Lung microvascular endothelial cell (primary cell): ENCODE measurements around the gene SPAG16. TPM values are rescaled to one million over a fixed set of nuclear protein-coding genes. Genes with fewer than 3 reads are reported as not detected.
A peak's percentile ranks its signal among the peaks of the same experiment; 100 is the strongest.

Experiments
- DNase-seq, 2 donors: peaks; one replicate each; pipeline versions ENCODE4 v3.0.0 to v3.0.0-alpha.2; 2010; ENCODE audit warnings: low read depth in 2 of 2
- total RNA-seq: library from RNA; depleted of rRNA; stranded (reverse); fragments of >200 nt; gene quantifications from 2 replicates; pipeline ENCODE4 v1.2.1, GENCODE V29; 2014

SPAG16 gene
- total RNA-seq, 1 donor from 2014 or later, result 9.1 TPM

DNA sequence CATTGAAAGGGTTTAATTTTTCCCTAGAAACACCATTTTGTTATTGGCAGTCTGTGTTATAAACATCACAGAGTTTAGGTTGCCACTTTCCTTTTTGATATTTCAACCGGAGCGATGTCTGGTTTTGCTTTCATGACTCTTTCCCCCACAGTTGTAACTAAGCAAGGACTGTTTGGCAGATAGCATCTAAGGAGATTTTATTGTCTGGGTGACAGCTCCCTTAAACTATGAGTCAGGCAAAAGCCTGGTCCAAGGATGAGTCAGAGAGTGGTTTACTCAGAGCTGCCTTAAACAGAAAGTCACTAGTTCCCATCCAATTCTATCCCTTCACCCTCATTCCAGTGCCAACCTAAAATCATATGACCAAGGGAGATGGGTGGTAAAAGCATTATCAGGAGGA, 785.0 kb downstream of the SPAG16 start:
- peak in 1 of 2 donors; percentile 98 for DNase-seq

DNA sequence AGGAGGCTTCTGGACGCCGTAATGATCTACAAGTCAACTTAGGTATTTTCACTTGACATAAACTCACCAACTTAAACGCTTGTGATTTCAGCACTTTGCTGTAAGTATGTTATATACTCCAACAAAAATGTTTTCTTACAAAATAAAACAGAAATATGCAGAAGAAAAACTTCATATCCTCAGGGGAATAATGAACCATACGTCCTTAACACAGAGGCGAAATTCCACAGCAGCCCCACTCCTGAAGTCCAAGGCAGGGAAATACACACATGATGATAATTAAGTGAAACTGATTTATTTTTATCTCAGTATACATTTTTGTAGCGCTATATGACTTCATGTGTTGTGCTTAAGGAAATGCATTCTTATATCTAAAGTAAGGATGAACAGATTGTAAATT, 791.2 kb downstream of the SPAG16 start:
- DNase-seq, result no peak

DNA sequence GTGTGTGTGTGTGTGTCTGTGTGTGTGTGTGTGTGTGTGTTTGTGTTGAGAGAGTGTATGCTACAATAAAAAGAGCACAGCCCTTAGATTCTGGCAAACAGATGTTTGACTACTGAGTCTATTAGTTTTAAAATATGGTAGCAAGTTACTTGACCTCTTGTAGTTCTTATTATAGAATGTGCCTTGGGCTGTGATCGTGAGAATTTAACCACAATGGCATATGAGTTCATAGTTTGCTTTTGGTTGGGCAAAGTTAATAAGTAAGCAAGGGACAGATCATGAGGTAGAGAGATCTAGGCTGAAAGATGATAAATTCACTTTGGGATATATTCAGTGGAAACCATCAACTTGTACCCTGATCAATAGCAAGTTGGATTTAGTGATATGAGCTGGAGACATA, 792.3 kb downstream of the SPAG16 start:
- no peak for DNase-seq

DNA sequence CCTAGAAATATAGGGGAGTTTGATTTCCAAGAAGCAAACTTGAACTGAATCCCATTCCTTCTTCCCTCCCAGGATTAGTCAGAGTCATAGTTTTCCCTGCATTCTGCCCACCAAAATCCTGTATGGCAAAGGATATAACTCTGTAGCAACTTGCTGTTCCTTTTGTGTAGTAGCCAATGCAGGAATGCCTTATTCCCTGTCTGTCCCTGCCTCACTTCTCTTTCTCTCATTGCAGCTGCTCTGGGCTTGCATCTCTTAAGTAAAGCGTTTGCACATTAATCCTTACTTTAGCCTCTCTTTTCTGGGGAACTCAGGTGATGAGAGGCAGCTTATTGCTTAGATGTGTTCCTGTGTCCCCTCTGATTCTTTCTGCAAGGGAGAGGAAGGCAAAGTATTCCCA, 793.5 kb downstream of the SPAG16 start:
- no peak for DNase-seq

DNA sequence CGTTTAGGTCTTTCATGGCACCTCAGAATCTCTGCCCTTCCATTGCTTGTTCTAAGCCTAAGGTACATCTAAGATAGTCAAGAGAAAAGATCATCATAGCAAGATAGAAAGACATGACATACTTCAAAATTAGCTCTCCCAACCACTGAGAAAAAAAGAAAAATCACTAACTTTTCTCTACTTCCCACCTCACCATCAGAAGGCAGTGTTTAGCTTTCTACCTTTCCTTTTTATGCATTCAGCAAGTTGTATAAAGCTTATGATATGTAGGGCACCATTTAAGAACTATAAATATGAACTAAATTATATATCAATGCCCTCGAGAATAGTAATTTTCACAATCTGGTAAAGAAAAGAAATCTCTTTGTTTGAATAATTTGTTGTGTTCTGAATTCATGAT, 794.8 kb downstream of the SPAG16 start:
- DNase-seq, result no peak

DNA sequence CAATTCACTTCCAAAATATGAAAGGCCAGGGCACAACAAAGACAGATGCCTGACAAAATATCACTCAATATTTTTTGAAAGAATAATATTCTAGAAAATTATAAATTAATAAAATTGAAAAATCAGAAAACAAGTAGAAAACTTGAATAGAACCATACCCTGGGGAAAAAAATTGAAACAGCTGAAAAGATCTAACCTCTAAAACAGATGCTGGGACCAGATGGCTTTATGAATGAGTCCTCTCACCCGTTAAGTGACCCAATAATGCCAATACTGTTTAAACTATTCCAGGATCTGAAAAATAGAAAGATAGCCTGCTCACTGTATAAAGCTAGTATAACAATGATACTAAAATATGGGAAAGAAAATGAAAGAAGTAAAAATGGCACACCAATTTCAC, 804.3 kb downstream of the SPAG16 start:
- no peak for DNase-seq

DNA sequence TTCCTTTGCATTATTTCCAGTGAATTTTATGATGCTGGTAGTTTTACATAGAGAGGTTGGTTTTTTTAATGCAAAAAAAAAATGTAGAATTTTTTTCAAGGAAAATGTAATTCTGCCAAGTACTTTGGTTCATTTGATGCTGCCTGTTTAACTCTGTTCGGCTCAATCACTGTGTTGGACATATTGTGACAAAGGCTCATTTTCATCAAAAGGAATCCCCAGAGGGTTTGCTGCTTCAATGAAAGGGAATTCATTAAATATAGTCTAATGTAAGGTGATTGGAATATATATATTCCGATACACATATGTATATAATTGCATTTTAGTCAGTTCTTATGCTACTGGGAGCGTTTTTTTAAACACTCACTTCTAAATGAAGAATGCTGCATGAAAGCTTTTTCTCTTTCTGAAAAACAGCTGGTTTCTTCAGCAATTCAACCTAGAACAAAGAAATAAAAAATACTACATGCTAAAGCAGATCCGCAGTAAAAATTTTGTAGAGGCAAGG, 812.0 kb downstream of the SPAG16 start:
- no peak for DNase-seq

DNA sequence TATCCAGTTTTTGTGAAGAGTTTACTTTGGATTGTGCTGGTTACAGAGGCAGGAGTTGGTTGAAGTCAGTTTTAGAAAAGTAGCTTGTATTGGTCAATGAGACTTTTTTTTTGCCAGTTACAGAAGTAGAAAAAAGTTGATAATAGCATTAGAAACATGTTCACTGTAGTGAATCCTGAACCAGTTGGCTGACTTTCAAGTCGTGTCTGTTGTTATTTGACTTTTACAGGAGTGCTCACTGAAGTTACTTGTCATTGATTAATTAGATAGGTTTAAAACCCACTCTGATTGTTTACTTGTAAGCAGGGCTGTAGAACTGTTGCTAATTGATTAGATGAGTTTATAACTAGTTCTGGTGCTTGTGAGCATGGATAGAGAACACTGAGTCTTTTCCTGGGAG, 814.5 kb downstream of the SPAG16 start:
- DNase-seq, result no peak

DNA sequence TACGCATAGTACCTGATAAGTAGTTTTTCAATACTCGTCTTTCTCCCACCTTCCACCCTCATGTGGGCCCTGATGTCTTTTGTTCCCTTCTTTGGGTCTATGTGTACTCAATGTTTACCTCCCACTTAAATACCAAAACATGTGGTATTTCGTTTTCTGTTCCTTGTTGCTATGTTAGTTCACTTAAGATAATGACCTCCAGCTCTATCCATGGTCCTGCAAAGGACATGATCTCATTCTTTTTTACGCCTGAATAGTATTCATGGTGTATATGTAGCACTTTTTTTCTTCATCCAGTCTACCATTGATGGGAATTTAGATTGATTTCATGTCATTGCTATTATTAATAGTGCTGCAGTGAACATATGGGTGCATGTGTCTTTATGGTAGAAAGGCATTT, 816.2 kb downstream of the SPAG16 start:
- no peak for DNase-seq

DNA sequence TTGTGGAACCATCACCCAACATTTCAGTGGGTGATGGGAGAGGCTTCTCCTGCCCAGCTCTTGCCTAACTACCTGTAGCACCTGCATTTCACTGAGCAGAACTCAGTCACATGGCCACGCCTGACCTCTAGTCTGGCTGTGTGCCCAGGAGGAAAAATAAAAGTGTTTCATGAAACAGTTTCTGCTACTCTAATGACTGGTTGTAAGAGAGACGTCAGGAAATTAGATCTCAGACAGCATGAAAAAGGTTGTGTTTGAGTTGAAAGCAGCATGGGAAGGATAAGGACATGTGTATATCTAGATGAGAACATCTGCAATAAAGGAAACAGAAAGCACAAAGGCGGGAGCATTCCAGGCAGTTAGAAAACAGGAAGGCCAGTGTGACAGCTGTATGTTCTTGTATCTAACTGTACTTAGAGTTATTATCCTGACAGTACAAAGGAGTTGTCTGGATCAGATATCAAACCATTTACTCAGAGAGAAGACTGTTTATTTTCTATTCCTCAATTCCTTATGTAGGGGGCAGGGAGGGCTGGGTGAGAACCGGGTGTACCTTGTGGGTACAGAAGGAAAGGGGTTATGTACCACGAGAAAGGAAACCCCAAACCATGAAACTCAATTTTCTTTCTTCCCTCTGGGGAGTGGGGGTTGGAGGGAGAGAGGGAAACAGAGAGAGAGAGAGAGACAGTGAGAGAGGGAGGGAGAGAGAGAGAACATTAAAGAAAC, 819.2 kb downstream of the SPAG16 start:
- DNase-seq, result peak in 1 of 2 donors; percentile 87

DNA sequence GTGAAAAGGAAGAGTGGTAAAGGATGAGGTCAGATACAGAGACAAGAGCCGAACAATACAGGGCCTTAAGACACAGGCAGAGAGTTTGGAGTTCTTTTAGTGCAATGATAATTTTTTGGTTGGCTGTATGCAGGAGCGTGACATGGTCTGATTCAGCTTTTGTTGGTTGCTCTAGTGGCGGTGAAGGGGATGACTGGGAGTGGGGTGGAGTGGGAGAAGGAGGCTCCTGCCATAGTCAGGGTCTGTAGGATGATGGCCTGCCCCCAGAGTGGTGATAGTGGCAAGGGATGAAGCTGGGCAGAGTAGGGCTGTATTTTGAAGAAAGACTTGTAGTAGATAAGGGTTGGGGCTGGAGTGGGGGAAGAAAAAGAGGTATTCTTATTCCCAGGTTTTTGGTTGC, 820.0 kb downstream of the SPAG16 start:
- DNase-seq, result peak in 1 of 2 donors; percentile 4

DNA sequence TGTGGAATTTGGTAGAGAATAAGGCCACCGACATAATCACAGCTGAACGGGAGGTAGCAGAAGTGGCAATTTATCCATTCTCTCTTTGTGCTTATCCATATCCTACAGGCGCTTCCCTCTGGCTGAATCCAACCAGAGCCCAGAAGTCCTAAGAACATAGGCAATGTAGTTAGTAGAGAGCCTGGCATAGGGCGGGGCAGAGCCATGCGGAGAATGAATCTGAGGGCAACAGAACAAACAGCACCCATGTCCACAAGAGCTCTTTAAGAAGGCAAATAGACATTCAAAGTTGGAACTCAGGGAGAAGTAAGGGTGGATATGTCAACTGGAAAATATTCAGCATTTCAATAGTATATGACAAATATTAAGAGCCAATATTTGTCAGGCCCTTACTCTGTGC, 820.7 kb downstream of the SPAG16 start:
- no peak for DNase-seq

DNA sequence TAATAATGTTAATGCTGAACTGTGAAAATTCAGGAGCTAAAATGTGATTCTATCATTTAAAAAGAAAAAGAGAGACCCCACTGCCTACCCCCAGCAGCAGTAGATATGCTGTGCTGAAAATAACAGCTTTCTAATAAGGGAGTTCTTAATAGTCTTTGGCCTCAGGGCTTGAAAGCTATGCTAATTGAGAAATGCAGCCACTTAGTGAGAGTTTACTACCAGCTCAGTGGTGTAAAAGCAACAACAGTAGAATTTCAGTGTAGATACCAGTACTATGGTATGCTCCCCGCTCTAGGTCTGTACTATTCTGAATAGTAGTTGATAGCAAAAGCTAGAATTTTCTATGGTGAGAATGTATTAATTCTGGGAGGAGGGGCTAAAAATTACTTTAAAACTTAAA, 823.5 kb downstream of the SPAG16 start:
- no peak for DNase-seq

DNA sequence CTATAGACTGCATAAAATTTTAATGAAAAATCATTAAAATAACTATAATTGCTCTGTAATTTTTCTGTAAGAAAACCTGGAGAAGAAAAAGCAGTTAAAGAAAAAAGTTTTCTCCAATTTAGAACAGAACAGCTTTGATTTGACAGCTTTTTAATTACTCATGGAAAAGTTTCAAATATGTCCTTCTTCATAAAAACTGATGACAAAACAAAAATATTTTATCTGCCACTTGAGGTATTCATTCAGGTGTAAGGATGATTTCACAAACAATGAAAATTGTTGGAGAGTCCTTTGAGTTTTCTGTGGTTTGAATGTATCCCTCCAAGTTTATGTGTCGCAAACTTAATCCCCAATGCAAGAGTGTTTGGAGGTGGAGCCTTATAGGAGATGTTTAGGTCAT, 824.3 kb downstream of the SPAG16 start:
- no peak for DNase-seq

DNA sequence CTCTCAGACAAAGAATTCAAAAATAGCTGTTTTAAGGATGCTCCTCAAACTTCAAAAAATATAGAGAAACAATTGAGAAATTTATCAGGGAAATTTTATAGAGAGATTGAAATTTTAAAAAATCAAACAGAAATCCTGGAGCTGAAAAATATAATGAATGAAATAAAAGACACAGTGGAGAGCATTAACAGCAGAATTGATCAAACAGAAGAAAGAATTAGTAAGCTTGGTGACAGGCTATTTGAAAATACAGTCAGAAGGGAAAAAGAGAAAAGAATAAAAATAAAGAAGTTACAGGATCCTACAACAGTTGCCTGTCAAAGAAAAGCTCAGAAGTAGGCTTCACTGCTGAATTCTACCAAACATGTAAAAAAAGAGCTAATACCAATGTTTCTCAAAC, 832.8 kb downstream of the SPAG16 start:
- DNase-seq, result no peak

DNA sequence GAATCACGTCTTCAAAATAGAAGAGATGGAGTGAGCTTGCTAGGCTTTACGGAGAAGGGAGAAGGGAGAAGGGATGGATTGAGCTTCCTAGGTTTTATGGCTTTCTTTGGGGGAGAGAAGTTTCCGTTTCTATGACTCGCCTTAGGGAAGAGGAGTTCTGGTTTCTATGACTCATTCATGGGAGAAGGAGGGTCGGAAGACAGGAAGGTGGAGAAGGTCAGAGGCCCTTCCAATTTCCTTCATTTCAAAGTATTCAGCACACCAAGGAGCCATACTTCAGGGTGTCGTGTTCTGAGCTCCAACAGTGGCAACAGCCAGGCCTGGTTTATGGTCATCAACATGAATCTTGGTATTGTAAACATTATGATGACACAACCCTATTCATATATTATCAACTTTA, 841.9 kb downstream of the SPAG16 start:
- DNase-seq, result peak in 1 of 2 donors; percentile 50

DNA sequence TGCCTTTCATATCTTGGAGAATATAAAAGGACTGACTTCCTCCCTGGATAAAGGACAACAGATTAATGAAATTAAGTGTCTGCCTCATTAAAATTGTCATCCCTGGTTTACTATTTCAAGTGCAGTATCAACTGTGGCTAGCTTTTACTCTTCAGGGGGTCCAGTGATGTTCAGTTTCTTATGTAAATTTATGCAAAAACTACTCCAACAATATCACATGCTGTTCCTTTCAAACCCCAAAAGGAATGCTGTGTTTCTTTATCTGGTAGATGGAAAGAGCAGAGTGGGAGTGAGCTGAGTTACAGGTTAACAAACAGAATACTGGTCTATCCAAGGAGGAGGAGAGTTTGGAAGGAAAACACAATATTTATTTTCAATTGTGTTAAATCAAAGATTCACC, 842.9 kb downstream of the SPAG16 start:
- no peak for DNase-seq

DNA sequence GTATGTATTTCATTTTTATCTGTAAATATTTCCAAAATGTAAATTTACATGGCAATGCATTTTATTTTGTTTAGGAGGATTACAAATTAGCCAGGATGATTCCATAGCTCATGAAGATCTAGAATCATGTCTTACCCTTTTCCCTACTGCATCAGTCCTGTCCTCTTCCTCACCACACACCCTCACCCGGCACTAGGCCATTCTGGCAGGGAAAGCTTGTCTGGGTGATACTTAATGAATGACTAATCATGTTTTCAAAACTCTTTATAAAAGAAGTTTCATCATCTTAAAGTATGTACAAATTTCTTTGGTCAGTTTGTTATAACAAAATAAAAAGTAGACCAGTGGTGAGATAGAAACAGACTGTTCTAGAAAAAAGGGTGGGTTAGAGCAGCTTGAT, 843.3 kb downstream of the SPAG16 start:
- peak in 1 of 2 donors; percentile 30 for DNase-seq

DNA sequence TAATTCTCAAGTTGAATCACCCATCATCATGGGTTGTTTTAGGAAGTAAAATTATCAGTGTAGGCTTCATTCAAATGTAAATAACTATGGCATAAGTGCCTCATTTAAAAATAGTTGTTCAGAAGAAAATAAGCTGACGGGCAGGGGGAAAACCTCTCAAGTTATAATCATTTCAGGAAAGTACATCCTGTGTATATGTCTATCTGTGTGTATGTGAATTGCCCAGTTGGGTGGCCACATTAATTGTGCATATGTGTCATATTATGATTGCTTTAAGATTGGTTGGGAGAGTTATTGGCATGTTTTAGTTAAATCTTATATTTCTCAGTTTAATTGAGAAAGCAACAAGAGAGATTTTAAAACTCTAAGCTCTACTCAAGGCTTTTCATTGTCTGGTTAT, 843.8 kb downstream of the SPAG16 start:
- DNase-seq, result no peak

DNA sequence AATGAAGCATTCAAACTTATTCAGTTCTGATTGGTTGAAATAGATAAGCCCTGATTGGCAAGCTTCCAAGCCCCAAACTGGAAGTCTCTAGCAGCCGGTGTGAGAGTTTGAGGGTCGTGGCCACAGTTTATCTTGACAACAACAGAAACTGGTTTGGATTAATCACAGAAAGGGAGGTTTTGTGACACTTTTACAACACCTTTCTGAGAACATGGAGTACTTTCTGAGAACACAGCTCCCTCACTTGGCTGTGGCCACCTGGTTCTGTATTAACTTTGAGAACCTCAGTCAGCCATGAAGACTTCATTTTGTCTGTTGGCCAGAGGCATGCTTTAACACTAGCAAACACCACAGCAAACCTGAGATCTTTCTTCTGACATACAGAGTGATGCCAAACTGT, 845.9 kb downstream of the SPAG16 start:
- no peak for DNase-seq

DNA sequence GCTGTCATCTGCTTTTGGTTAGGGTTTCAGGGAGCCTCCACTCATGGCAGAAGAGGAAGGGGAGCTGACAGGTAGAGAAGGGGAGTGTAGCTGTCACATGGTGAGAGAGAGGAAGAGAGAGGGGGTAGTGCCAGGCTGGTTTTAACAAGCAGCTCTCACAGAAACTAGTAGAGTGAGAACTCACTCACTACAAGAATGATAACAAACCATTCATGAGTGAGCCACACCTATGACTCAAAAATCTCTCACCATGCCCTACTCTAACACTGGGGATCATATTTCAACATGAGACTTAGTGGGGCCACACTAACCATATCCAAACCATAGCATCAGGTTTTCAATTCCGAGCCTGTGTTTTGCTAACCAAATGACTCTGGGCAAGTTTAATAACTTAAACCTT, 851.7 kb downstream of the SPAG16 start:
- DNase-seq, result no peak

DNA sequence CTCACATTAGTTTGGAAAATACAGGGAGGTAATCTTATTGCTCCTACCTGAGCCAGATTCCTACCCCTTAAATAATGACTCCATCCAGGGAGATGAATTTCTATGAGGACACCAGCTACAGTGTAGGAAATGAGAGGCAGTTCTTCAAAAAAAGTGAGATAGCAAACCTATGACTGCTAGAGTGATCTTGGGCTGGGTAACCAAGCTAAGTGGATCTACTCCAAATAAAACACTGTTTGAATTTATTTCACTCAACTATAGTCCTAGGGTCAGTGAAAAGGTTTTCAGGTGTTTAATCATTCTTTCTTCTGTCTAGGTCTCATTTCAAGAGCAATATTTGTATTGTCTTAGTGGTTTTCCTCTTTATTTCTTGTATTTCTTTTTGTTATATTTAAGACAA, 854.5 kb downstream of the SPAG16 start:
- DNase-seq, result no peak

DNA sequence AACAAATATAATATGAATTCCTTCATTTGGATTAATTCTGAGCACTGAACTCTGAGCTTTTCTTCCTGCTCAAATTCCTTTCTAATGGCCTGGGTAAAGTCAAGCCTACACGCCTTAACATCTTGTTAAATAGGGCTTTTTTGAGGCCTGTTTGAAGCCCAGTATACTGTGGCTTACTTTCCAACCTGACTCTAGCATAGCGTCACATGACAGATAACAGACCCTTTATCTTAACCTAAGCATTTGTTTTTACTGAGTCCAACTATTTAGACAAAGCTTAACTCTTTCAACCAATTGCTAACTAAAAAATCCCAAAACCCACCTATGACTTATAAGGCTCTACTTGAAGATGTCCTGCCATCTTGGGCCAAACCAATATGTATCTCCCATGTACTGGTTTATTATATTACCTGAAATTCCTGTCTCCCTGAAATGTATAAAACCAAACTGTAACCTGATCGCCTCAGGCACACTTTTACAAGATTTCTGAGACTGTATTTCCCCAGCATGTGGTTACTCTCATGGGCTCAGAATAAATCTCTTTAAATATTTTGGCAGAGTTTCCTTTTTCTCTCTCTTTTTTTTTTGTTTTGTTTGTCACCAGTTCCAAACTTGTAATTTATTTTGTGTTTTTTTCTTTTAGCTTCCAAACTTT, 855.5 kb downstream of the SPAG16 start:
- DNase-seq, result no peak
